GM19193 (cell line): ENCODE measurements around the gene CSF1.

Source experiments
- POLR2A ChIP-seq: IDR thresholded peaks from 4 replicates; pipeline ENCODE4 v1.6.1; 2011; ENCODE audit not compliant: insufficient read depth, insufficient read length; ENCODE audit errors: extremely low read depth

CSF1 gene

GRCh38 chr1:109922326-109922725 is 11.7 kb downstream of the CSF1 start:
- no peak for TF ChIP-seq POLR2A

- TF ChIP-seq POLR2A: no peak
These were observed 12.7 kb downstream of the CSF1 start for GRCh38 chr1:109923131-109923945.

GRCh38 chr1:109923946-109924275 is 13.3 kb downstream of the CSF1 start:
- no peak for TF ChIP-seq POLR2A

GRCh38 chr1:109924316-109924715 is 13.7 kb downstream of the CSF1 start:
- TF ChIP-seq POLR2A: no peak

- no peak for TF ChIP-seq POLR2A
These were observed 14.7 kb downstream of the CSF1 start for GRCh38 chr1:109925159-109925990.

GRCh38 chr1:109926662-109927300 is 16.1 kb downstream of the CSF1 start:
- no peak for TF ChIP-seq POLR2A

GRCh38 chr1:109927356-109927755 is 16.7 kb downstream of the CSF1 start:
- no peak for TF ChIP-seq POLR2A

GRCh38 chr1:109927911-109928321 is 17.3 kb downstream of the CSF1 start:
- TF ChIP-seq POLR2A: no peak

- no peak for TF ChIP-seq POLR2A
These were observed 18.0 kb downstream of the CSF1 start for GRCh38 chr1:109928591-109929111.

- no peak for TF ChIP-seq POLR2A
These were observed 18.5 kb downstream of the CSF1 start for GRCh38 chr1:109929170-109929569.

- no peak for TF ChIP-seq POLR2A
These were observed 19.1 kb downstream of the CSF1 start for GRCh38 chr1:109929588-109930251.

GRCh38 chr1:109930252-109930993 is 19.8 kb downstream of the CSF1 start:
- TF ChIP-seq POLR2A: no peak

GRCh38 chr1:109931189-109931731 is 20.6 kb downstream of the CSF1 start:
- no peak for TF ChIP-seq POLR2A
